ENCODE data around the gene FGF12.

FGF12 gene

GRCh38 chr3:192187485-192188051, 539.8 kb downstream of the FGF12 start:
- DNase-seq (ENCODE audit: low read depth): no peak

GRCh38 chr3:192186498-192186897, 540.8 kb downstream of the FGF12 start:
- DNase-seq (ENCODE audit: low read depth): no peak

GRCh38 chr3:192186045-192186444, 541.3 kb downstream of the FGF12 start:
- no peak for DNase-seq (ENCODE audit: low read depth)

GRCh38 chr3:192183109-192183508, 544.2 kb downstream of the FGF12 start:
- DNase-seq (ENCODE audit: low read depth): no peak

- no peak for DNase-seq (ENCODE audit: low read depth)
These were observed 546.2 kb downstream of the FGF12 start for GRCh38 chr3:192181151-192181550.

- no peak for DNase-seq (ENCODE audit: low read depth)
These were observed 550.0 kb downstream of the FGF12 start for GRCh38 chr3:192177383-192177782.

GRCh38 chr3:192174283-192174682, 553.1 kb downstream of the FGF12 start:
- no peak for DNase-seq (ENCODE audit: low read depth)

GRCh38 chr3:192171213-192171612, 556.1 kb downstream of the FGF12 start:
- no peak for DNase-seq (ENCODE audit: low read depth)

- DNase-seq (ENCODE audit: low read depth): no peak
These were observed 556.7 kb downstream of the FGF12 start for GRCh38 chr3:192170659-192171058.

GRCh38 chr3:192170031-192170430, 557.3 kb downstream of the FGF12 start:
- DNase-seq (ENCODE audit: low read depth): no peak

- DNase-seq (ENCODE audit: low read depth): no peak
These were observed 557.9 kb downstream of the FGF12 start for GRCh38 chr3:192169332-192169915.

GRCh38 chr3:192168202-192168601, 559.1 kb downstream of the FGF12 start:
- DNase-seq (ENCODE audit: low read depth): no peak

GRCh38 chr3:192165552-192165951, 561.8 kb downstream of the FGF12 start:
- DNase-seq (ENCODE audit: low read depth): no peak

- DNase-seq (ENCODE audit: low read depth): no peak
These were observed 565.7 kb downstream of the FGF12 start for GRCh38 chr3:192161661-192162060.

GRCh38 chr3:192156382-192156781, 571.0 kb downstream of the FGF12 start:
- DNase-seq (ENCODE audit: low read depth): no peak

- DNase-seq (ENCODE audit: low read depth): no peak
These were observed 572.1 kb downstream of the FGF12 start for GRCh38 chr3:192155194-192155593.

- no peak for DNase-seq (ENCODE audit: low read depth)
These were observed 594.1 kb downstream of the FGF12 start for GRCh38 chr3:192133271-192133670.

GRCh38 chr3:192130534-192131132, 596.7 kb downstream of the FGF12 start:
- DNase-seq (ENCODE audit: low read depth): peak; percentile 9

GRCh38 chr3:192129586-192129985, 597.8 kb downstream of the FGF12 start:
- no peak for DNase-seq (ENCODE audit: low read depth)

- no peak for DNase-seq (ENCODE audit: low read depth)
These were observed 598.4 kb downstream of the FGF12 start for GRCh38 chr3:192128922-192129321.

GRCh38 chr3:192128060-192128459, 599.3 kb downstream of the FGF12 start:
- no peak for DNase-seq (ENCODE audit: low read depth)

GRCh38 chr3:192122832-192123594, 604.3 kb downstream of the FGF12 start:
- DNase-seq (ENCODE audit: low read depth): no peak

GRCh38 chr3:192121923-192122322, 605.4 kb downstream of the FGF12 start:
- no peak for DNase-seq (ENCODE audit: low read depth)
